GM23248 (cell line): ENCODE measurements around the gene CNDP1.

Experiments used
- EZH2 ChIP-seq: fragments of 200-600 bp; sonication (generic); IDR thresholded peaks from 2 replicates; pipeline ENCODE4 v1.6.1; 2018; ENCODE audit warnings: antibody characterized with exemption, mild to moderate bottlenecking; ENCODE audit not compliant: insufficient read depth, poor library complexity, severe bottlenecking
- EZH2phosphoT487 ChIP-seq: fragments of 200-600 bp; sonication (generic); IDR thresholded peaks from 2 replicates; pipeline ENCODE4 v1.6.1; 2018; ENCODE audit warnings: antibody characterized with exemption, moderate library complexity, mild to moderate bottlenecking, low read depth; ENCODE audit not compliant: insufficient read depth

GRCh38 chr18:74610860-74611259 lies 76.6 kb downstream of the CNDP1 start:
- TF ChIP-seq EZH2, result no peak
- no peak for TF ChIP-seq EZH2phosphoT487
